ENCODE measurements around the gene RNF148. TPM values are rescaled to one million over a fixed set of nuclear protein-coding genes. Genes with fewer than 3 reads are reported as not detected.

Gene RNF148
- total RNA-seq, 2 experiments from 2014 or later: not detected

GRCh38 chr7:122673951-122674350, 28.8 kb downstream of the RNF148 start:
- intact Hi-C loops (cut with micrococcal nuclease): no loop called here
- CTCF ChIA-PET: no interaction called here
- no peak overlapping the region for H3K27ac Mint-ChIP-seq
- no peak for ATAC-seq
- H3K4me3 Mint-ChIP-seq: no peak overlapping the region
- DNase-seq: no peak
- no peaks in the 10 kb centered on the region for H3K27me3 Mint-ChIP-seq
- POLR2A ChIA-PET: no interaction called here
- no peaks in the 10 kb centered on the region for H3K4me1 Mint-ChIP-seq (ENCODE audit: low read depth)
- no peak for TF ChIP-seq CTCF (IDR thresholded peaks at IDR 0.05)
- peaks cover 2% of the 10 kb centered on the region for H3K9me3 Mint-ChIP-seq
- H3K36me3 Mint-ChIP-seq (ENCODE audit: low read depth): no peaks in the 10 kb centered on the region

DNA sequence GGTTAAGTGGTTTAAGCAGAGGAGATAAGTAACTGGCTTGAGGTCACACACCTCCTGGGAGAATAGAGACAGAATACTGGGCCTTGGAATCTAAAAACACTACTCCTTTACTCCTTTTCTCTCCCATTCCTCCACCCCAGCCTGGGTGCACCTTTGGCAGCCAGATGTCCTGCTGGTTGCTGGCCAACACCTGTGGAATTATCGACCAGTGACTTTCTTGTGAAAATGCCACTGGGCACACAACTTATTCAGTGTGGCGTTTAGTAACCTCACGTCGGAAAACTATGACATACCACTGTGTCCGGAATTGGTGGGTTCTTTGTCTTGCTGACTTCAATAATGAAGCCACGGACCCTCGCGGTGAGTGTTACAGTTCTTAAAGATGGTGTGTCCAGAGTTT, 30.2 kb downstream of the RNF148 start:
- DNase-seq (no peak), ATAC-seq (no peak)
- H3K27me3 Mint-ChIP-seq: no peaks in the 10 kb centered on the region
- POLR2A ChIA-PET: no interaction called here
- peaks cover 2% of the 10 kb centered on the region for H3K9me3 Mint-ChIP-seq
- H3K4me1 Mint-ChIP-seq (ENCODE audit: low read depth): no peaks in the 10 kb centered on the region
- intact Hi-C loops (cut with micrococcal nuclease): no loop called here
- H3K36me3 Mint-ChIP-seq (ENCODE audit: low read depth): no peaks in the 10 kb centered on the region
- no peak overlapping the region for H3K27ac Mint-ChIP-seq
- TF ChIP-seq CTCF (IDR thresholded peaks at IDR 0.05): no peak
- no peak overlapping the region for H3K4me3 Mint-ChIP-seq
- CTCF ChIA-PET: no interaction called here

DNA sequence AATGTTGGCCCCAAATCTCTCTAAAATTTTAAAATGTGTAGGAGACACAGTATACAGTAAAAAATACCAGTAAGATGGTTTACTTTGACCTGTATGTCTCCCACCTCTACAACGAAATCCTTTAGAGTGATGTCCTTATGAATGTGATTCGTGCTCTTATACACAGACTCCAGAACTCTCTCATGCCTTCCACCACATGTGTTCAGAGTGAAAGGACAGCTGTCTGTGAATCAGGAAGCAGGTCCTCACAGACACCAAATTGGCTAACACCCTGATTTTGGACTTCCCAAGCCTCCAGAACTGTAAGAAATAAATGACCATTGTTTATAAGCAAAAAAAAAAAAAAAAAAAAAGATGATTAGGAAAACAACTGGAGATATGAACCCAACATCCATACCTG, 39.0 kb downstream of the RNF148 start:
- no peaks in the 10 kb centered on the region for H3K36me3 Mint-ChIP-seq (ENCODE audit: low read depth)
- TF ChIP-seq CTCF (IDR thresholded peaks at IDR 0.05): no peak
- H3K9me3 Mint-ChIP-seq: no peaks in the 10 kb centered on the region
- DNase-seq (no peak), ATAC-seq (no peak)
- CTCF ChIA-PET: no interaction called here
- POLR2A ChIA-PET: no interaction called here
- no peak overlapping the region for H3K4me3 Mint-ChIP-seq
- H3K27ac Mint-ChIP-seq: no peak overlapping the region
- no peaks in the 10 kb centered on the region for H3K4me1 Mint-ChIP-seq (ENCODE audit: low read depth)
- intact Hi-C loops (cut with micrococcal nuclease): no loop called here
- H3K27me3 Mint-ChIP-seq: no peaks in the 10 kb centered on the region

- H3K27ac Mint-ChIP-seq: no peak overlapping the region
- no peak for ATAC-seq
- H3K4me1 Mint-ChIP-seq (ENCODE audit: low read depth): no peaks in the 10 kb centered on the region
- intact Hi-C loops (cut with micrococcal nuclease): no loop called here
- POLR2A ChIA-PET: no interaction called here
- H3K27me3 Mint-ChIP-seq: no peaks in the 10 kb centered on the region
- TF ChIP-seq CTCF (IDR thresholded peaks at IDR 0.05): no peak
- no peak overlapping the region for H3K4me3 Mint-ChIP-seq
- DNase-seq: no peak
- CTCF ChIA-PET: no interaction called here
- H3K36me3 Mint-ChIP-seq (ENCODE audit: low read depth): no peaks in the 10 kb centered on the region
- peaks cover 2% of the 10 kb centered on the region for H3K9me3 Mint-ChIP-seq
Observed at GRCh38 chr7:122658856-122659255, 43.9 kb downstream of the RNF148 start.

- Mint-ChIP-seq H3K4me3 (no peak overlapping the region), H3K36me3 (ENCODE audit: low read depth) (no peaks in the 10 kb centered on the region)
Observed at GRCh38 chr7:122653685-122654084, 49.0 kb downstream of the RNF148 start.

More at GRCh38 chr7:122653685-122654084, 49.0 kb downstream of the RNF148 start:
- Mint-ChIP-seq H3K4me1 (ENCODE audit: low read depth) (no peaks in the 10 kb centered on the region), H3K27ac (no peak overlapping the region), H3K9me3 (peaks cover 2% of the 10 kb centered on the region), H3K27me3 (no peaks in the 10 kb centered on the region)
- CTCF ChIA-PET: no interaction called here
- TF ChIP-seq CTCF (IDR thresholded peaks at IDR 0.05): no peak
- POLR2A ChIA-PET: no interaction called here
- no peak for ATAC-seq
- intact Hi-C loops (cut with micrococcal nuclease): no loop called here
- DNase-seq: no peak
